ENCODE results near the gene PPM1E.

- TF ChIP-seq CTCF (IDR thresholded peaks at IDR 0.05): no peak
- TF ChIP-seq POLR2A (IDR thresholded peaks at IDR 0.05): no peak
Measured at GRCh38 chr17:58753026-58753425, 2.6 kb upstream of the PPM1E start.

Measured in heart left ventricle (tissue), 13 donors.